ENCODE data around the gene GOLGA6L1.

DNA sequence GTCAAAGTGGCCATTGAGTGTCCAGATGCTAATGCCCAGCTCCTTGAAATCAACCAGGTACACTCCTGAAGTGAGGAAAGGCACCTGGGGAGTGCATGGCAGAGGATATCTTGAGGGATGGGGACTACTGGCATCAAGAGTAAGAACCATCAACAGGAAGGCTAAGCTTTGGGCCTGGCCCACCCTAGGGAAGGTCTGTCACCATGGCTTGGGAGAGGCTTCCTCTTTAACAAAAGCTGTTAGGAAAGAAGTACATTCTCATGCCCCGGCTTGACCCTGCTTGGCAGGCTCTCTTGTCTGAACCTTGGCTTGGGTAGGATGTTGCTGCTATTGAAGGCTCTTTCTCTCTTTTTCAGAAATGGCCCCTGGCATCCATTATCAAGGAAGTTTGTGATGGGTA, 53.5 kb downstream of the GOLGA6L1 start:
- TF ChIP-seq, protein P1, sequence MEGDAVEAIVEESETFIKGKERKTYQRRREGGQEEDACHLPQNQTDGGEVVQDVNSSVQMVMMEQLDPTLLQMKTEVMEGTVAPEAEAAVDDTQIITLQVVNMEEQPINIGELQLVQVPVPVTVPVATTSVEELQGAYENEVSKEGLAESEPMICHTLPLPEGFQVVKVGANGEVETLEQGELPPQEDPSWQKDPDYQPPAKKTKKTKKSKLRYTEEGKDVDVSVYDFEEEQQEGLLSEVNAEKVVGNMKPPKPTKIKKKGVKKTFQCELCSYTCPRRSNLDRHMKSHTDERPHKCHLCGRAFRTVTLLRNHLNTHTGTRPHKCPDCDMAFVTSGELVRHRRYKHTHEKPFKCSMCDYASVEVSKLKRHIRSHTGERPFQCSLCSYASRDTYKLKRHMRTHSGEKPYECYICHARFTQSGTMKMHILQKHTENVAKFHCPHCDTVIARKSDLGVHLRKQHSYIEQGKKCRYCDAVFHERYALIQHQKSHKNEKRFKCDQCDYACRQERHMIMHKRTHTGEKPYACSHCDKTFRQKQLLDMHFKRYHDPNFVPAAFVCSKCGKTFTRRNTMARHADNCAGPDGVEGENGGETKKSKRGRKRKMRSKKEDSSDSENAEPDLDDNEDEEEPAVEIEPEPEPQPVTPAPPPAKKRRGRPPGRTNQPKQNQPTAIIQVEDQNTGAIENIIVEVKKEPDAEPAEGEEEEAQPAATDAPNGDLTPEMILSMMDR (IDR thresholded peaks at IDR 0.05): no peak
- TF ChIP-seq POLR2A (IDR thresholded peaks at IDR 0.05) (no peak), EP300 (IDR thresholded peaks at IDR 0.05) (no peak), POLR2AphosphoS5 (IDR thresholded peaks at IDR 0.05) (no peak)
